ENCODE results near the gene DCDC2B.

Gene DCDC2B

DNA sequence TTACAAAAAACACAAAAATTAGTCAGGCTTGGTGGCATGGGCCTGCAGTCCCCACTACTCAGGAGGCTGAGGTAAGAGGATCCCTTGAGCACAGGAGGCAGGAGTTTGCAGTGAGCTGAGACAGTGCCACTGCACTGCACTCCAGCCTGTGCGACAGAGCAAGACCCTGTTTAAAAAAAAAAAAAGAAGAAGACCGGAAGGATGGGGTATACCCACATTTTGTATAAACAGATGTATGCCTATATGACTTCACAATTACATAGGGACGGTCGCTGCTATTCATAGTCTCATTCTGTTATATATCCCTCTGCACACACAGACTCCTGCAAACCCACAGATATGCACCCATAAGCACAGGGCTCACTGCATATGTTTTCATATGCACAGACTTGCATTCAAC, 54.9 kb downstream of the DCDC2B start:
- DNase-seq = no peak
